D721Med (cell line): ENCODE results near the gene PAPSS2.
"Not testable (repeated sequence)": the region's sequence is repeated elsewhere in the genome, so short reads cannot be mapped to it uniquely, and the experiment has no call there.

Source experiments
- DNase-seq: peaks from one replicate; pipeline ENCODE4 v3.0.0; 2011; ENCODE audit warnings: low spot score; ENCODE audit not compliant: insufficient read length
- FAIRE-seq: peaks from 2 replicates; lab custom pipeline; 2011; peaks lifted over from hg19 to GRCh38; lab: Jason Lieb, UNC
- TF ChIP-seq, protein P1 (sequence below): IDR thresholded peaks from 2 replicates; pipeline ENCODE4 v1.5.1; 2012; ENCODE audit warnings: mild to moderate bottlenecking, control low read depth; ENCODE audit not compliant: insufficient read depth; ENCODE audit errors: missing control alignments

PAPSS2 gene

GRCh38 chr10:87643920-87644319 lies 15.8 kb upstream of the PAPSS2 start:
- TF ChIP-seq, protein P1, sequence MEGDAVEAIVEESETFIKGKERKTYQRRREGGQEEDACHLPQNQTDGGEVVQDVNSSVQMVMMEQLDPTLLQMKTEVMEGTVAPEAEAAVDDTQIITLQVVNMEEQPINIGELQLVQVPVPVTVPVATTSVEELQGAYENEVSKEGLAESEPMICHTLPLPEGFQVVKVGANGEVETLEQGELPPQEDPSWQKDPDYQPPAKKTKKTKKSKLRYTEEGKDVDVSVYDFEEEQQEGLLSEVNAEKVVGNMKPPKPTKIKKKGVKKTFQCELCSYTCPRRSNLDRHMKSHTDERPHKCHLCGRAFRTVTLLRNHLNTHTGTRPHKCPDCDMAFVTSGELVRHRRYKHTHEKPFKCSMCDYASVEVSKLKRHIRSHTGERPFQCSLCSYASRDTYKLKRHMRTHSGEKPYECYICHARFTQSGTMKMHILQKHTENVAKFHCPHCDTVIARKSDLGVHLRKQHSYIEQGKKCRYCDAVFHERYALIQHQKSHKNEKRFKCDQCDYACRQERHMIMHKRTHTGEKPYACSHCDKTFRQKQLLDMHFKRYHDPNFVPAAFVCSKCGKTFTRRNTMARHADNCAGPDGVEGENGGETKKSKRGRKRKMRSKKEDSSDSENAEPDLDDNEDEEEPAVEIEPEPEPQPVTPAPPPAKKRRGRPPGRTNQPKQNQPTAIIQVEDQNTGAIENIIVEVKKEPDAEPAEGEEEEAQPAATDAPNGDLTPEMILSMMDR = no peak
- FAIRE-seq (no peak), DNase-seq (no peak)

DNA sequence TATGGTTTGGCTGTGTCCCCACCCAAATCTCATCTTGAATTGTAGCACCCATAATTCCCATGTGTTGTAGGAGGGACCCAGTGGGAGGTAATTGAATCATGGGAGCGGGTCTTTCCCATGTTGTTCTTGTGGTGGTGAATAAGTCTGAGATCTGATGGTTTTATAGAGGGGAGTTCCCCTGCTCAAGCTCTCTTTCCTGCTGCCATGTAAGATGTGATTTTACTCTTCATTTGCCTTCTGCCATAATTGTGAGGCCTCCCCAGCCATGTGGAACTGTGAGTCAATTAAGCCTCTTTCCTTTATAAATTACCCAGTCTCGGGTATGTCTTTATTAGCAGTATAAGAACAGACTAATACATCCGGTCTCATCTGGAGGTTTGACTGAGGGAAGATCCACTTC lies 15.2 kb upstream of the PAPSS2 start:
- FAIRE-seq, DNase-seq: not testable (repeated sequence)

- no peak for DNase-seq
- no peak for FAIRE-seq
- TF ChIP-seq, protein P1 = no peak
Measured at GRCh38 chr10:87646192-87646909, 13.3 kb upstream of the PAPSS2 start.

DNA sequence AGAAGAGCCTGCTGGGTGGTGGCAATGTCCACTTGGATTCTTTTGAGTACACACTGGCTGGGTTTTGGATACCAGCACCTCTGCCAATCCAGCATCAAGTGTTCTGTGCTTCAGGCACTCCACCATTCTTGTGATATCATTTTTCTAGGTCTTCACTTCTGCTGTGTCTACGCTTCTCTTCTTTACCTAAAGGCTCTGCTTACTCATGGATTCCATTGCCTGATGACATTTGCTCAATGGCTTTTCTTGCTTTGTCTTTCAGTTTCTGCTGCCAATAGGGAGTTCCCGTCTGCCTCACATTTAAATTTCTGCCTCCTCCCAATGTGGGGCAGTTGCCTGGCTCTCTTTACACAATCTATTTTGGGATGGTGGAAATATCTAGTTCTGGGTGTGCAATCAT lies 12.7 kb upstream of the PAPSS2 start:
- TF ChIP-seq, protein P1 = no peak
- DNase-seq (no peak), FAIRE-seq (no peak)

- TF ChIP-seq, protein P1 = no peak
- FAIRE-seq = no peak
- DNase-seq = no peak
Measured at GRCh38 chr10:87650838-87651589, 8.7 kb upstream of the PAPSS2 start.

GRCh38 chr10:87651801-87652200 lies 7.9 kb upstream of the PAPSS2 start:
- DNase-seq (no peak), FAIRE-seq (no peak)
- TF ChIP-seq, protein P1 = no peak

GRCh38 chr10:87652261-87652660 lies 7.4 kb upstream of the PAPSS2 start:
- TF ChIP-seq, protein P1 = no peak
- FAIRE-seq (no peak), DNase-seq (no peak)
